ENCODE measurements around the gene ATRN. TPM values are rescaled to one million over a fixed set of nuclear protein-coding genes. Genes with fewer than 3 reads are reported as not detected.

Gene ATRN
- total and polyA plus RNA-seq, 2 donors (not counting 3 experiments of a cell fraction or from before 2014, with no cell fraction given): 32.3 to 33.1 TPM

- H3K9me1 ChIP-seq (replicated peaks; ENCODE audit: control insufficient read depth, extremely low read depth, insufficient read depth, low read length): no peaks in the 10 kb centered on the region
- H3K27ac ChIP-seq (ENCODE audit: insufficient read depth, low read depth, low read length): no peak overlapping the region
- FAIRE-seq (no peak), DNase-seq (ENCODE audit: low read depth, low spot score) (no peak)
- H4K20me1 ChIP-seq (replicated peaks; ENCODE audit: control insufficient read depth, extremely low read depth, insufficient read depth, low read length): no peaks in the 10 kb centered on the region
- no peaks in the 10 kb centered on the region for H3K36me3 ChIP-seq (ENCODE audit: control insufficient read depth in 2 of 2, extremely low read depth in 1 of 2, insufficient read depth in 2 of 2, low read length in 2 of 2)
- no peaks in the 10 kb centered on the region for H3K4me1 ChIP-seq (ENCODE audit: control insufficient read depth, extremely low read depth, insufficient read depth, low read length)
- dilution Hi-C loops (cut with MboI; ENCODE audit: extremely low pct_ligation_motif_present, low sequenced_read_pairs) (no loop called here), intact Hi-C loops (cut with micrococcal nuclease) (no loop called here)
- no TSS peak for BruUV-seq (replicated peaks)
- no peak overlapping the region for H3K4me2 ChIP-seq (ENCODE audit: insufficient read depth, low read length)
- H2AFZ ChIP-seq (ENCODE audit: low read depth, low read length): no peak overlapping the region
- peaks cover 19 to 30% of the 10 kb centered on the region in 2 experiments for H3K27me3 ChIP-seq (ENCODE audit: control insufficient read depth in 2 of 2, insufficient read depth in 2 of 2, low read length in 2 of 2)
- TF ChIP-seq MYC (IDR thresholded peaks at IDR 0.05; ENCODE audit: low read depth, low read length): no peak
- TF ChIP-seq JUN (IDR thresholded peaks at IDR 0.05; ENCODE audit: borderline replicate concordance, insufficient read depth, insufficient read length, low read depth): no peak
- no peak for TF ChIP-seq EZH2 (IDR thresholded peaks at IDR 0.05; ENCODE audit: borderline replicate concordance, low read depth, low read length, severe bottlenecking)
- no peak for TF ChIP-seq MAX (IDR thresholded peaks at IDR 0.05; ENCODE audit: insufficient read depth, insufficient read length)
- no peak for TF ChIP-seq POLR2AphosphoS5 (IDR thresholded peaks at IDR 0.05; ENCODE audit: insufficient read depth, low read depth, low read length)
- TF ChIP-seq FOS (IDR thresholded peaks at IDR 0.05; ENCODE audit: borderline replicate concordance, insufficient read depth, low read length): no peak
- TF ChIP-seq CTCF (IDR thresholded peaks at IDR 0.05; ENCODE audit: extremely low read depth in 1 of 2, insufficient read depth in 1 of 2, low read depth in 1 of 2, low read length in 2 of 2): no peak
- no peak for TF ChIP-seq GATA2 (IDR thresholded peaks at IDR 0.05; ENCODE audit: insufficient read depth, insufficient read length, low read depth, low read length)
- TF ChIP-seq POLR2A (IDR thresholded peaks at IDR 0.05; ENCODE audit: low read depth, low read length): no peak
- no peaks in the 10 kb centered on the region for H3K79me2 ChIP-seq (ENCODE audit: control insufficient read depth, insufficient read depth, low read length)
- ChIA-PET CTCF (interaction anchor here (1.3 kb wide), 1 partner anchor 99 kb away, joined by 4 read pairs; no protein-coding TSS in a partner anchor), POLR2A (no interaction called here)
- no peak overlapping the region for H3K4me3 ChIP-seq (replicated peaks in 1 of 3; ENCODE audit: insufficient read depth in 1 of 3, low read depth in 1 of 3, low read length in 3 of 3)
- H3K9me3 ChIP-seq (replicated peaks; ENCODE audit: control insufficient read depth, insufficient read depth, low read length): no peaks in the 10 kb centered on the region
- H3K9ac ChIP-seq (replicated peaks; ENCODE audit: extremely low read depth, insufficient read depth, low read length): no peak overlapping the region
These were observed 199.0 kb downstream of the ATRN start for GRCh38 chr20:3669710-3670367.
